Panc1 (cell line): Measurements from ENCODE around the gene HOXB3.

Experiments
- POLR2AphosphoS5 ChIP-seq: IDR thresholded peaks from 2 replicates; pipeline ENCODE4 v1.6.1; 2012; ENCODE audit warnings: mild to moderate bottlenecking, low read depth, low read length, moderate library complexity
- TF ChIP-seq, protein P1 (sequence below): fragments of 450-650 bp; IDR thresholded peaks from 2 replicates; pipeline ENCODE4 v1.5.1; 2017; ENCODE audit warnings: mild to moderate bottlenecking
- TF ChIP-seq, protein P2 (sequence below), 2 experiments: IDR thresholded peaks; 2 replicates each; pipeline ENCODE4 v1.6.1; 2011 to 2012; ENCODE audit warnings: low read depth in 2 of 2, control low read depth in 1 of 2, low read length in 1 of 2, mild to moderate bottlenecking in 1 of 2, moderate library complexity in 1 of 2; ENCODE audit not compliant: insufficient read depth in 1 of 2

DNA sequence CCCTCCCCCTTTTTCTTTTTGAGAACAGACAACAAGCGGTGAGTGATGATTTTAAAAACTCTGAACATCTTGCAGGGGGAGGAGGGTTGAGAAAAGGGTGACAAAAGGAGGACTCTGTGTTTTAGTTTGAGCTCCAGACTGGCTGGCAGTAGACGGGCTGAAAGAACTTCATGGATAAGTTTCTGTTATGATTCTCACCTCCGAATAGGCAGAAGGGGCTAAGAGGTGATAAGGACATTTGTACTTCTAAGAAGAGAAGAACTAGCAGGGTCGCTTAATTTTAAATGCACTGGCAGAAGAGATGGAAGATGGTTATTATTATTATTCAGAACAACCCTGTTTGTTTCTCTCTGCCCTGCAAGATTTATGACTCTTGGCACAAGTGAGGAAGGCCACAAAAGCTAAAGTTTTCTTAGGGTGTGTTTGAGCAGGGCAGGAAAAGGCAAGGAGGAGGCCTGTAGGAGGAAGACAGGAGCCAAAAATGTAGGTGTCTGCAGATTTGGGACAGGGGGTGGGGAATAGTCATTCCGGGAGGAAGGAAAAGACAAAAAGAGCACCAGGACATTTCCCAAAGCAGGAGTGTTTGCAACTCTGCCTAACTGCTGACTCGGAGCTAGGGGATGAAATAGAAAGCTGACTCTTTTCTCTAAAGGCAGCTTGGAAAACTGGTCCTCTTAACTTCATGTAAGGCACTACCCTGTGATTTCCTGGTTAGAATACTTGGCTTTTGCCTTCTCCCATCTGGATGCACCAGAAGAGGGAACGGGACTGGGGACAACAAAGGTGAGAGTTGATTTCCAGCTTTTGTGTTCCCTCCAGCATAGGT, 33.3 kb downstream of the HOXB3 start:
- TF ChIP-seq, protein P1, sequence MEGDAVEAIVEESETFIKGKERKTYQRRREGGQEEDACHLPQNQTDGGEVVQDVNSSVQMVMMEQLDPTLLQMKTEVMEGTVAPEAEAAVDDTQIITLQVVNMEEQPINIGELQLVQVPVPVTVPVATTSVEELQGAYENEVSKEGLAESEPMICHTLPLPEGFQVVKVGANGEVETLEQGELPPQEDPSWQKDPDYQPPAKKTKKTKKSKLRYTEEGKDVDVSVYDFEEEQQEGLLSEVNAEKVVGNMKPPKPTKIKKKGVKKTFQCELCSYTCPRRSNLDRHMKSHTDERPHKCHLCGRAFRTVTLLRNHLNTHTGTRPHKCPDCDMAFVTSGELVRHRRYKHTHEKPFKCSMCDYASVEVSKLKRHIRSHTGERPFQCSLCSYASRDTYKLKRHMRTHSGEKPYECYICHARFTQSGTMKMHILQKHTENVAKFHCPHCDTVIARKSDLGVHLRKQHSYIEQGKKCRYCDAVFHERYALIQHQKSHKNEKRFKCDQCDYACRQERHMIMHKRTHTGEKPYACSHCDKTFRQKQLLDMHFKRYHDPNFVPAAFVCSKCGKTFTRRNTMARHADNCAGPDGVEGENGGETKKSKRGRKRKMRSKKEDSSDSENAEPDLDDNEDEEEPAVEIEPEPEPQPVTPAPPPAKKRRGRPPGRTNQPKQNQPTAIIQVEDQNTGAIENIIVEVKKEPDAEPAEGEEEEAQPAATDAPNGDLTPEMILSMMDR: 0 out of 2 replicates have a peak, but pooled peaks have one; percentile 4
- TF ChIP-seq, protein P2, sequence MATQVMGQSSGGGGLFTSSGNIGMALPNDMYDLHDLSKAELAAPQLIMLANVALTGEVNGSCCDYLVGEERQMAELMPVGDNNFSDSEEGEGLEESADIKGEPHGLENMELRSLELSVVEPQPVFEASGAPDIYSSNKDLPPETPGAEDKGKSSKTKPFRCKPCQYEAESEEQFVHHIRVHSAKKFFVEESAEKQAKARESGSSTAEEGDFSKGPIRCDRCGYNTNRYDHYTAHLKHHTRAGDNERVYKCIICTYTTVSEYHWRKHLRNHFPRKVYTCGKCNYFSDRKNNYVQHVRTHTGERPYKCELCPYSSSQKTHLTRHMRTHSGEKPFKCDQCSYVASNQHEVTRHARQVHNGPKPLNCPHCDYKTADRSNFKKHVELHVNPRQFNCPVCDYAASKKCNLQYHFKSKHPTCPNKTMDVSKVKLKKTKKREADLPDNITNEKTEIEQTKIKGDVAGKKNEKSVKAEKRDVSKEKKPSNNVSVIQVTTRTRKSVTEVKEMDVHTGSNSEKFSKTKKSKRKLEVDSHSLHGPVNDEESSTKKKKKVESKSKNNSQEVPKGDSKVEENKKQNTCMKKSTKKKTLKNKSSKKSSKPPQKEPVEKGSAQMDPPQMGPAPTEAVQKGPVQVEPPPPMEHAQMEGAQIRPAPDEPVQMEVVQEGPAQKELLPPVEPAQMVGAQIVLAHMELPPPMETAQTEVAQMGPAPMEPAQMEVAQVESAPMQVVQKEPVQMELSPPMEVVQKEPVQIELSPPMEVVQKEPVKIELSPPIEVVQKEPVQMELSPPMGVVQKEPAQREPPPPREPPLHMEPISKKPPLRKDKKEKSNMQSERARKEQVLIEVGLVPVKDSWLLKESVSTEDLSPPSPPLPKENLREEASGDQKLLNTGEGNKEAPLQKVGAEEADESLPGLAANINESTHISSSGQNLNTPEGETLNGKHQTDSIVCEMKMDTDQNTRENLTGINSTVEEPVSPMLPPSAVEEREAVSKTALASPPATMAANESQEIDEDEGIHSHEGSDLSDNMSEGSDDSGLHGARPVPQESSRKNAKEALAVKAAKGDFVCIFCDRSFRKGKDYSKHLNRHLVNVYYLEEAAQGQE (IDR thresholded peaks at IDR 0.05; ENCODE audit: insufficient read depth in 1 of 2, low read depth in 2 of 2, low read length in 1 of 2): no peak
- TF ChIP-seq POLR2AphosphoS5: no peak
